ENCODE measurements around the gene AFF1.
A peak's percentile ranks its signal among the peaks of the same experiment; 100 is the strongest.
"Not testable (repeated sequence)": the region's sequence is repeated elsewhere in the genome, so short reads cannot be mapped to it uniquely, and the experiment has no call there.

Gene AFF1

DNA sequence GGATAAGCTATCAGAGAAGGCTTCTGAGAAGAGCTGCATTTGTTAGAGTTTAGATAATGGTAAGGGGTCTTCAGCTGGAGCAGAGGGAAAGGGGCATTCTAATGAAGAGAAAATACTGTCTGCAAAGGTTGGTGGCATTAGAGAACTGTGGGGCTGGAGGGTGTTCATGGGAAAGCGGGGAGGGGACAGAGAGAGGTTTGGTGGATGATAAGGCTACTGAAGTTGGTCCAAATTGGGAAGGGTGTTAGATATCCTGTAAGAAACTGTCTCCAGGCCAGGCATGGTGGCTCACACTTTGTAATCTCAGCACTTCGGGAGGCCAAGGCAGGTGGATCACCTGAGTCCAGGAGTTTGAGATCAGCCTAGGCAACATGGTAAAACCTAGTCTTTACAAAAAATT lies 59.9 kb downstream of the AFF1 start:
- TF ChIP-seq, protein P1, sequence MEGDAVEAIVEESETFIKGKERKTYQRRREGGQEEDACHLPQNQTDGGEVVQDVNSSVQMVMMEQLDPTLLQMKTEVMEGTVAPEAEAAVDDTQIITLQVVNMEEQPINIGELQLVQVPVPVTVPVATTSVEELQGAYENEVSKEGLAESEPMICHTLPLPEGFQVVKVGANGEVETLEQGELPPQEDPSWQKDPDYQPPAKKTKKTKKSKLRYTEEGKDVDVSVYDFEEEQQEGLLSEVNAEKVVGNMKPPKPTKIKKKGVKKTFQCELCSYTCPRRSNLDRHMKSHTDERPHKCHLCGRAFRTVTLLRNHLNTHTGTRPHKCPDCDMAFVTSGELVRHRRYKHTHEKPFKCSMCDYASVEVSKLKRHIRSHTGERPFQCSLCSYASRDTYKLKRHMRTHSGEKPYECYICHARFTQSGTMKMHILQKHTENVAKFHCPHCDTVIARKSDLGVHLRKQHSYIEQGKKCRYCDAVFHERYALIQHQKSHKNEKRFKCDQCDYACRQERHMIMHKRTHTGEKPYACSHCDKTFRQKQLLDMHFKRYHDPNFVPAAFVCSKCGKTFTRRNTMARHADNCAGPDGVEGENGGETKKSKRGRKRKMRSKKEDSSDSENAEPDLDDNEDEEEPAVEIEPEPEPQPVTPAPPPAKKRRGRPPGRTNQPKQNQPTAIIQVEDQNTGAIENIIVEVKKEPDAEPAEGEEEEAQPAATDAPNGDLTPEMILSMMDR (IDR thresholded peaks at IDR 0.05; ENCODE audit: insufficient read depth, low read depth, low read length, missing control alignments) = no peak

DNA sequence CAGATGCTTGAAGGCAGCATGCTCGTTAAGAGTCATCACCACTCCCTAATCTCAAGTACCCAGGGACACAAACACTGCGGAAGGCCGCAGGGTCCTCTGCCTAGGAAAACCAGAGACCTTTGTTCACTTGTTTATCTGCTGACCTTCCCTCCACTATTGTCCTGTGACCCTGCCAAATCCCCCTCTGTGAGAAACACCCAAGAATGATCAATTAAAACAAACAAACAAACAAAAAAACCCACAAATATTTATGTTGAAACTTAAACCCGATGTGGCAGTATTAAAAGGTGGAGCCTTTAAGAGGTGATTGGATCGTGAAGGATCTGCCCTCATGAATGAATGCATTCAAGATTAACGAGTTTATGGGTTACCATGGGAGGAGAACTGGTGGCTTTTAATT lies 61.7 kb downstream of the AFF1 start:
- not testable (repeated sequence) for H3K4me3 ChIP-seq (ENCODE audit: low read depth, low read length); DNase-seq (ENCODE audit: low read depth)

More for the DNA sequence above, 59.9 kb downstream of the AFF1 start:
- no peak overlapping the region for H3K4me3 ChIP-seq (ENCODE audit: low read depth, low read length)
- DNase-seq (ENCODE audit: low read depth) = no peak

DNA sequence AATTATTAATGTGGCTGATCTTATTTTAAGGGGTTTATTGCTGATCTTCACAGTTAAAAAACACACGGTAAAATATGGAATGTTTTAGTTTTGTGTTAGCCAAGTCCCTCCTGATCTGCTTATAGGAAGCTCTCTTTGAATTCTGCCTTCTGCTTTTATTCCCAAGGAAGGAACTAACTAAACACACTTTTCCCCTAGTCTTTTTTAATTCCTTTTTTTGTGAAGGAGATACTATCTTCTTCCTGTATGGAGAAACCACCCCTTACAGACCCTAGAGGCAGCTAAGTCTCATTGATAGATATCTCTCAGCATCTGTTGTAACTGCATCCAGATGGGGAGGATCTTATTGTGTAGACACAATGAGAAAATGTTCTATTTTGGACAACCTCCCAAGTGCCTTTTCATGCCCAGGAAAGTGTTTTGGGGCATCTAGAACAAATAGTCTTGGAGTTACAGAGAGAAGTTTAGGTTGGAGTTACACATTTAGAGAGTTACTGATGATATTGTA lies 64.4 kb downstream of the AFF1 start:
- H3K4me3 ChIP-seq (ENCODE audit: low read depth, low read length) = no peak overlapping the region
- DNase-seq (ENCODE audit: low read depth) = no peak
- TF ChIP-seq, protein P1 (IDR thresholded peaks at IDR 0.05; ENCODE audit: insufficient read depth, low read depth, low read length, missing control alignments) = no peak

DNA sequence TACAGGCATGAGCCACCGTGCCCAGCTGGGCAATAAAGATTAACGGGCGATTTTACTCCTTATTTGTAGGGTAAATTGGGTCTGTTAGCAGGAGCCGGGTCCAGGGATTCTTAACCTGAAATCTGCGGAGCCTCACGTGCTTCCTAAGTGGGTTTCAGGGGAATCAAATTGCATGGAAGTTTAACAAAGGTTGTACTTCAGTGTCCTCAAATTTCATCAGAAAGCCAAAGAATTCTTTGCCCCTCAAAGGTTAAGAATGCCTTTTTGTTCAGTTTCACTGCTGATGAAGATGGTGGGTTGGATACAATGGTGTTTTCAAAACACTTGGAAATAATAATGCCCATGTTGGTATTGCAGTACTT lies 67.9 kb downstream of the AFF1 start:
- TF ChIP-seq, protein P1 (IDR thresholded peaks at IDR 0.05; ENCODE audit: insufficient read depth, low read depth, low read length, missing control alignments) = no peak
- DNase-seq (ENCODE audit: low read depth) = no peak
- no peak overlapping the region for H3K4me3 ChIP-seq (ENCODE audit: low read depth, low read length)

DNA sequence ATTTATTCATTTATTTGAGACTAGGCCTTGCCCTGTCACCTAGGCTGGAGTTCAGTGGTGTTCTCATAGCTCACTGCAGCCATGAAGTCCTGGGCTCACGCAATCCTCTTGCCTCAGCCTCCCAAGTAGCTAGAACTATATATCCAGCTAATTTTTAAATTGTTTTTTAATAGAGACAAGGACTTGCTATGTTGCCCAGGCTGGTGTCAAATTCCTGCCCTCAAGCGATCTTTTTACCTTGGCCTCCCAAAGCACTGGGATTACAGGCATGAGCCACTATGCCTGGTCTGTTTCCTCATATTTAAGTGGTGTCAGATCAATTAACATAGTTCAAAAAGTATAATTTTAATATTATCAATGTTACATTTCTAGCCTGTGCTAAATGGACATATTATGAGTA lies 68.5 kb downstream of the AFF1 start:
- no peak for DNase-seq (ENCODE audit: low read depth)
- TF ChIP-seq, protein P1 (IDR thresholded peaks at IDR 0.05; ENCODE audit: insufficient read depth, low read depth, low read length, missing control alignments) = no peak
- H3K4me3 ChIP-seq (ENCODE audit: low read depth, low read length) = no peak overlapping the region

DNA sequence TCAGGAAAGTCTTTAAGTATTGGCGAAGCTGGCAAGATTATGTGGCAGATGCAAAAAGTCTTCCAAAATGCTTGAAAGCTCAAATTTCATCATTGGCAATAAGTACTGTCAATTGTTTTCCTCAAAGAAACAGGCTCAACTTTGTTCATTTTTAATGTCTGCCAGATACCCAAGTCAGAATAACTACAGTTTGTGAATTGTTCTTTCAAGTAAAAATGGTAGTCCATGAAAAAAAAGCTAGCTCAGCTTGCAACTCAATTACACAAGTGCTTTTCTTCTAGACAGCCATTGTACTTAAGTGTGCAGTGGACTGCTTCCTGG lies 70.5 kb downstream of the AFF1 start:
- TF ChIP-seq, protein P1 (IDR thresholded peaks at IDR 0.05; ENCODE audit: insufficient read depth, low read depth, low read length, missing control alignments) = no peak
- peak overlapping the region; percentile 66 for H3K4me3 ChIP-seq (ENCODE audit: low read depth, low read length)
- no peak for DNase-seq (ENCODE audit: low read depth)

DNA sequence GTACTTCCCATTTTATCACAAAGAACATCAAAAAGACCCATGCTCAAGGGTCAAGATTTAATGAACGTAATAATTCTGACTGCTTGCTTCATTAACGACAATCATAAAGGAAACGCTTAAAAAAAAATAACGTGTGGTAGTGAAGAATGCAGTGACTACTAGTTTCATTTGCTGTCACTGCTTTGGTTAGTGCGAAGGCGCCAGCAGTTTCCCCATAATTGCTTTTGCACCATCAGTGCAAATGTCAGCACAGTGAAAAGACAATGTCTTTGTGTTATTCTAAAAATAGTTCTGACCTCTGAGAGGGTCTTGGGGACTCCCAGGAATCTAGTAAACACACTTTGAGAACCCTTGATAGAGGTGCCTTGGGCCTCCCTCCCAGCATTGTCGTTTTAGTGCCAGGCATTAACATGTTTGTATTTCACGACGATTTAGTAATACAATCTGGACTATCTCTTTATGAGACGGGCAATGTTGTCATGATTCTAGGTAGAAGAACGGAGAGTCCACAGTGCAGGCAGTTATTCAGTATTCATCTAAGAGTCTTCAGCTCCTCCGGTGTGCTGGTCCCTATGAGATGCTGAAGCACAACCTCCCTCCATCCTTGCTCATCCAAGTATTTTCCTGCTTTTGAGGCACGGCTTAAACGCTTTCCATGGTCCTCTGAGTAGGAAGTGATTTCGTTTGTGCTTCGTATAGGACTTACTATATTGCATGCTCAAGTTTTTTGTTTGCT lies 71.0 kb downstream of the AFF1 start:
- DNase-seq (ENCODE audit: low read depth) = peak; percentile 74

More for the DNA sequence above, 71.0 kb downstream of the AFF1 start:
- peak overlapping the region; percentile 66 for H3K4me3 ChIP-seq (ENCODE audit: low read depth, low read length)
- TF ChIP-seq, protein P1 (IDR thresholded peaks at IDR 0.05; ENCODE audit: insufficient read depth, low read depth, low read length, missing control alignments) = no peak

Data from GM12865 (cell line).